Measurements from ENCODE around the gene CALM3.

Gene CALM3

GRCh38 chr19:46600384-46601317 is 479 bp upstream of the CALM3 start:
- peak; percentile 97 for DNase-seq

- peak; percentile 31 for DNase-seq
These were observed 1.5 kb downstream of the CALM3 start for GRCh38 chr19:46602392-46603194.

- no peak for DNase-seq
These were observed 2.1 kb downstream of the CALM3 start for GRCh38 chr19:46603195-46603637.

GRCh38 chr19:46603752-46604231 is 2.7 kb downstream of the CALM3 start:
- no peak for DNase-seq

GRCh38 chr19:46604781-46605355 is 3.7 kb downstream of the CALM3 start:
- no peak for DNase-seq

GRCh38 chr19:46605356-46605821 is 4.3 kb downstream of the CALM3 start:
- no peak for DNase-seq

- no peak for DNase-seq
These were observed 4.9 kb downstream of the CALM3 start for GRCh38 chr19:46606019-46606418.

- DNase-seq: no peak
These were observed 5.7 kb downstream of the CALM3 start for GRCh38 chr19:46606681-46607447.

- no peak for DNase-seq
These were observed 6.3 kb downstream of the CALM3 start for GRCh38 chr19:46607448-46607841.

- DNase-seq: no peak
These were observed 7.0 kb downstream of the CALM3 start for GRCh38 chr19:46608178-46608577.

GRCh38 chr19:46608581-46609345 is 7.6 kb downstream of the CALM3 start:
- DNase-seq: no peak

GRCh38 chr19:46609511-46610412 is 8.6 kb downstream of the CALM3 start:
- no peak for DNase-seq

- DNase-seq: no peak
These were observed 9.3 kb downstream of the CALM3 start for GRCh38 chr19:46610413-46610775.

- peak; percentile 55 for DNase-seq
These were observed 10.0 kb downstream of the CALM3 start for GRCh38 chr19:46610851-46611770.

GRCh38 chr19:46611776-46612175 is 10.6 kb downstream of the CALM3 start:
- no peak for DNase-seq

GRCh38 chr19:46613525-46613924 is 12.4 kb downstream of the CALM3 start:
- DNase-seq: no peak

GRCh38 chr19:46614114-46614722 is 13.1 kb downstream of the CALM3 start:
- DNase-seq: peak; percentile 86

GRCh38 chr19:46615966-46616365 is 14.8 kb downstream of the CALM3 start:
- no peak for DNase-seq

Data from CD4-positive, alpha-beta T cell treated with Interleukin-6 for 4 hours (primary cell).